Spleen (tissue), 11 donors: ENCODE measurements around the gene ST6GAL1. TPM values are rescaled to one million over a fixed set of nuclear protein-coding genes. Genes with fewer than 3 reads are reported as not detected.

Experiments
- DNase-seq: peaks from one replicate; pipeline ENCODE4 v3.0.0-alpha.2; 2020
- H3K27ac ChIP-seq, 8 donors: fragments of 200-600 bp; sonication (generic) in 7 of 8; 1 replicate in 4 of 8; 2 replicates in 4 of 8; pipeline versions ENCODE4 v1.5.0 to v1.8.0; 2016 to 2021; ENCODE audit warnings: inconsistent platforms in 4 of 8, mild to moderate bottlenecking in 4 of 8, moderate library complexity in 1 of 8
- H3K27me3 ChIP-seq, 7 donors: fragments of 200-600 bp; sonication (generic) in 6 of 7; replicated peaks in 1 of 7; 1 replicate in 4 of 7; 2 replicates in 3 of 7; pipeline versions ENCODE4 v1.5.0 to v1.8.0; 2016 to 2021; ENCODE audit warnings: inconsistent platforms in 3 of 7, mild to moderate bottlenecking in 1 of 7
- H3K36me3 ChIP-seq, 6 donors: fragments of 200-600 bp; sonication (generic) in 5 of 6; 1 replicate in 4 of 6; 2 replicates in 2 of 6; pipeline versions ENCODE4 v1.5.0 to v1.8.0; 2016 to 2021; ENCODE audit warnings: inconsistent platforms in 2 of 6
- H3K4me1 ChIP-seq, 6 donors: fragments of 200-600 bp; sonication (generic) in 5 of 6; 1 replicate in 3 of 6; 2 replicates in 3 of 6; pipeline versions ENCODE4 v1.5.0 to v1.8.0; 2016 to 2021; ENCODE audit warnings: inconsistent platforms in 3 of 6
- H3K4me3 ChIP-seq, 8 donors: fragments of 200-600 bp; sonication (generic) in 7 of 8; 1 replicate in 4 of 8; 2 replicates in 4 of 8; pipeline versions ENCODE4 v1.5.0 to v1.8.0; 2016 to 2021; ENCODE audit warnings: inconsistent platforms in 4 of 8, mild to moderate bottlenecking in 4 of 8, moderate library complexity in 2 of 8
- H3K9me3 ChIP-seq, 8 donors: fragments of 200-600 bp; sonication (generic) in 7 of 8; 1 replicate in 4 of 8; 2 replicates in 4 of 8; pipeline versions ENCODE4 v1.5.0 to v1.8.0; 2016 to 2021; ENCODE audit warnings: inconsistent platforms in 4 of 8
- CTCF ChIP-seq, 11 experiments: fragments of 200-600 bp in 7 of 11; fragments of 450-650 bp in 4 of 11; sonication (generic) in 4 of 11; IDR thresholded peaks in 8 of 11; conservative IDR thresholded peaks in 3 of 11; 1 replicate in 7 of 11; 2 replicates in 4 of 11; pipeline versions ENCODE4 v1.4.0 to v1.8.0; 2016 to 2021; ENCODE audit warnings: antibody characterized with exemption in 11 of 11, inconsistent platforms in 4 of 11, mild to moderate bottlenecking in 1 of 11
- POLR2A ChIP-seq, 3 donors: fragments of 450-650 bp; IDR thresholded peaks; one replicate each; pipeline ENCODE4 v1.5.1; 2017; ENCODE audit warnings: antibody characterized with exemption in 3 of 3, mild to moderate bottlenecking in 1 of 3
- POLR2AphosphoS5 ChIP-seq, 3 donors: sonication (generic); formaldehyde crosslinking; IDR thresholded peaks; one replicate each; pipeline ENCODE4 v1.5.1; 2017; ENCODE audit warnings: antibody characterized with exemption in 3 of 3
- WGBS, 5 donors: extraction: QIAGEN DNeasy Blood & Tissue Kit in 3 of 5; methylation state at CpG; one replicate each; pipeline versions ENCODE4 v1.1.5 to v1.1.7; 2013 to 2018; 5-methylcytosine and 5-hydroxymethylcytosine counted together
- intact Hi-C: fragments of 100-400 bp; cut with DNase I; formaldehyde crosslinking; loops from one replicate; pipeline ENCODE4 v1.15.0; 2023; ENCODE audit warnings: low total_unique reads
- polyA plus RNA-seq, 3 donors: library from polyadenylated mRNA; stranded (reverse); fragments of 200-250 nt; gene quantifications; one replicate each; pipeline ENCODE4 v1.2.1, GENCODE V29; 2013
- total RNA-seq, 7 donors: library from RNA; depleted of rRNA in 3 of 7; stranded (reverse); fragments of >200 nt in 3 of 7; fragmentation: NEBNext Ultra II Directional in 4 of 7; extraction: Animal tissue kit (Norgen Biotek cat#: 25700) in 4 of 7; gene quantifications; one replicate each; pipeline versions ENCODE4 v1.1.0 to v1.2.1, GENCODE V29; 2016 to 2021
- donor health status: healthy with polysubstance abuse.
- donor health status: DM: no; HTN: no; CAD: no; lungs with moderate emphysema.
- donor health status: DM: no; HTN: no; CAD: no.
- donor health status: Bipolar disorder and iron deficiency.
- donor health status: healthy.
- donor health status: DM: no; HTN: no; CAD: no.
- donor health status: DM: yes; HTN: yes; CAD: no.

The ST6GAL1 gene
- total and polyA plus RNA-seq, 10 donors = 46.7 to 247 (median 187) TPM

GRCh38 chr3:186915806-186916796 lies 14.2 kb upstream of the ST6GAL1 start:
- 33 to 46% (median 43%) methylated on average over 11 of the region's 11 CpGs for WGBS, 5 donors
- H3K9me3 ChIP-seq = no peaks in the 10 kb centered on the region
- H3K27ac ChIP-seq = peak overlapping the region in 2 of 8 donors; percentile 37 to 41
- H3K4me1 ChIP-seq = peaks cover 0 to 45% (median 12%) of the 10 kb centered on the region in 6 donors
- TF ChIP-seq POLR2AphosphoS5 (IDR thresholded peaks at IDR 0.05) = no peak
- TF ChIP-seq CTCF (IDR thresholded peaks at IDR 0.05 in 8 of 11, conservative IDR thresholded peaks at IDR 0.05 in 3 of 11) = no peak
- TF ChIP-seq POLR2A (IDR thresholded peaks at IDR 0.05) = no peak
- H3K27me3 ChIP-seq = no peaks in the 10 kb centered on the region
- intact Hi-C loops = no loop called here
- H3K4me3 ChIP-seq = no peak overlapping the region
- no peaks in the 10 kb centered on the region for H3K36me3 ChIP-seq
- no peak for DNase-seq

GRCh38 chr3:186917512-186918312 lies 12.6 kb upstream of the ST6GAL1 start:
- intact Hi-C loops = no loop called here
- no peak for TF ChIP-seq POLR2A (IDR thresholded peaks at IDR 0.05)
- TF ChIP-seq CTCF (IDR thresholded peaks at IDR 0.05 in 8 of 11, conservative IDR thresholded peaks at IDR 0.05 in 3 of 11) = no peak
- no peak for TF ChIP-seq POLR2AphosphoS5 (IDR thresholded peaks at IDR 0.05)
- DNase-seq = no peak
- Histone ChIP-seq H3K27me3 (no peaks in the 10 kb centered on the region), H3K9me3 (no peaks in the 10 kb centered on the region), H3K27ac (no peak overlapping the region), H3K36me3 (no peaks in the 10 kb centered on the region), H3K4me3 (no peak overlapping the region), H3K4me1 (peaks cover 0 to 45% (median 12%) of the 10 kb centered on the region in 6 donors)
- WGBS, 5 donors = 51 to 82% (median 71%) methylated on average over 4 of the region's 4 CpGs

- Histone ChIP-seq H3K27me3 (no peaks in the 10 kb centered on the region), H3K9me3 (no peaks in the 10 kb centered on the region), H3K4me1 (peaks cover 0 to 27% (median 12%) of the 10 kb centered on the region in 6 donors), H3K4me3 (no peak overlapping the region), H3K27ac (no peak overlapping the region), H3K36me3 (no peaks in the 10 kb centered on the region)
- TF ChIP-seq CTCF (IDR thresholded peaks at IDR 0.05 in 8 of 11, conservative IDR thresholded peaks at IDR 0.05 in 3 of 11) (no peak), POLR2A (IDR thresholded peaks at IDR 0.05) (no peak), POLR2AphosphoS5 (IDR thresholded peaks at IDR 0.05) (no peak)
- intact Hi-C loops = no loop called here
- DNase-seq = no peak
- WGBS, 5 donors = 89 to 94% (median 92%) methylated on average over 4 of the region's 4 CpGs
Measured at GRCh38 chr3:186920301-186920700, 10.0 kb upstream of the ST6GAL1 start.
